ENCODE results near the gene MRC2. TPM values are rescaled to one million over a fixed set of nuclear protein-coding genes. Genes with fewer than 3 reads are reported as not detected.

Gene MRC2
- total RNA-seq, 2 donors from 2014 or later, result 34.2 to 73.7 TPM

DNA sequence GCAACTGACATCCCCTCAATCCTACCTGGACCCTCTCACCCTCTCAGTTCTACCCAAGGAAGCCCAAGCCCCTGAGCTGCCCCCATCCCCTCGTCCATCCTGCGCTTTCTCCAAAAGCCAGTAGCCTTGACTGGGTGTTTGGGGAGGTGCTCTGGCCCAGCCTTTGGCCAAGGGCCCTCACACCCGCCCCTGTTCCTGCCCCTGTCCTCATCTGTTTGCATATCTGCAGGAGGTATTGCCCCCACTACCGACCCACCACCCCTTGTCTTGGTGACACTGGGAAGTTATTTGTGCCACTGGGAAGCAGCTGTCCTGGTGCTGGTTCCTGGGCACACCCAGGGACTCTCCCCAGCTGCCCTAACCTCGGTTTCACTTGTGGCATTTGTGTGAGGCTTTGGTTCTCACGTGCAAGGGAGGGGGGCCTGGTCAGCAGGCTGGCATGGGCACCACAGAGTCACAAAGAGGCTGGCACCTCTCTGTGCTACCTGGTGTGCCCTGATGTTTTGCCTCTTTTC lies 75.3 kb downstream of the MRC2 start:
- Histone ChIP-seq H3K9me3 (no peaks in the 10 kb centered on the region), H3K27me3 (replicated peaks; ENCODE audit: insufficient read depth) (no peaks in the 10 kb centered on the region), H3K36me3 (no peaks in the 10 kb centered on the region), H3K4me3 (no peak overlapping the region), H3K4me1 (replicated peaks) (peaks cover 5% of the 10 kb centered on the region), H3K27ac (no peak overlapping the region)
- no peak for DNase-seq (ENCODE audit: low spot score)
- WGBS, result 64% methylated on average over 6 of the region's 6 CpGs
- intact Hi-C loops (cut with DNase I), result loop anchor here (2.0 to 10.0 kb wide), 3 partner anchors 112 to 704 kb away; no protein-coding TSS in a partner anchor
- TF ChIP-seq, protein P1, sequence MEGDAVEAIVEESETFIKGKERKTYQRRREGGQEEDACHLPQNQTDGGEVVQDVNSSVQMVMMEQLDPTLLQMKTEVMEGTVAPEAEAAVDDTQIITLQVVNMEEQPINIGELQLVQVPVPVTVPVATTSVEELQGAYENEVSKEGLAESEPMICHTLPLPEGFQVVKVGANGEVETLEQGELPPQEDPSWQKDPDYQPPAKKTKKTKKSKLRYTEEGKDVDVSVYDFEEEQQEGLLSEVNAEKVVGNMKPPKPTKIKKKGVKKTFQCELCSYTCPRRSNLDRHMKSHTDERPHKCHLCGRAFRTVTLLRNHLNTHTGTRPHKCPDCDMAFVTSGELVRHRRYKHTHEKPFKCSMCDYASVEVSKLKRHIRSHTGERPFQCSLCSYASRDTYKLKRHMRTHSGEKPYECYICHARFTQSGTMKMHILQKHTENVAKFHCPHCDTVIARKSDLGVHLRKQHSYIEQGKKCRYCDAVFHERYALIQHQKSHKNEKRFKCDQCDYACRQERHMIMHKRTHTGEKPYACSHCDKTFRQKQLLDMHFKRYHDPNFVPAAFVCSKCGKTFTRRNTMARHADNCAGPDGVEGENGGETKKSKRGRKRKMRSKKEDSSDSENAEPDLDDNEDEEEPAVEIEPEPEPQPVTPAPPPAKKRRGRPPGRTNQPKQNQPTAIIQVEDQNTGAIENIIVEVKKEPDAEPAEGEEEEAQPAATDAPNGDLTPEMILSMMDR (IDR thresholded peaks at IDR 0.05), result no peak
- TF ChIP-seq POLR2A (IDR thresholded peaks at IDR 0.05) (no peak), POLR2AphosphoS5 (IDR thresholded peaks at IDR 0.05) (no peak)

DNA sequence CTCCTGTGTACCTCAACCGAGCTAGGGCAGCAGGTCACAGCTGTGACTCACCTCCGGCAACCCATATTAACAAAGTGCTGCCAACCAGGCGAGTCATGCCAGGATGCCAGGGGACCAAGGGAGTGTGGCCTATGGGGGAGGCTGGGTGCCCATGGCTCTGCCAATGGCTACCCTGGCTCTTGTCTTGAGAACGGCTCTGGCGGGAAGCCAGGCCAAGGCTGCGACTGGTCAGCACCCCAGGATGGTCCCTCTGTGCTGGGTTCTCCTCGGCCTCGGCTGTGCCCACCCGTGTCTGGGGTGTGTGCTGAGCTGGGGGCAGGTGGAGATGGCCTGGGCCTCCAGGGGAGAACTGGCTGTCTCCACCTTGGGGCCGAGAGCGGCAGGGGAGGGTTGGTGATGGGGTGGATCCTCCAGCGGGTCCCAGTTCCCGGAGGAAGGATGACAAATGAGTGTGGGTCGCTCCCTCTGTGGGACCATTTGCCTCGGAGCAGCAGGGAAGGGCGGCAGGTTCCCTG lies 75.8 kb downstream of the MRC2 start:
- DNase-seq (ENCODE audit: low spot score), result no peak
- Histone ChIP-seq H3K9me3 (no peaks in the 10 kb centered on the region), H3K4me1 (replicated peaks) (peaks cover 5% of the 10 kb centered on the region), H3K27ac (no peak overlapping the region), H3K27me3 (replicated peaks; ENCODE audit: insufficient read depth) (no peaks in the 10 kb centered on the region), H3K36me3 (no peaks in the 10 kb centered on the region), H3K4me3 (peak overlapping the region in 1 of 2 donors; percentile 75)
- WGBS, result 32% methylated on average over 16 of the region's 16 CpGs
- intact Hi-C loops (cut with DNase I), result loop anchor here (2.0 to 10.0 kb wide), 3 partner anchors 111 to 704 kb away; no protein-coding TSS in a partner anchor
- TF ChIP-seq, protein P1 (IDR thresholded peaks at IDR 0.05), result no peak
- TF ChIP-seq POLR2A (IDR thresholded peaks at IDR 0.05) (no peak), POLR2AphosphoS5 (IDR thresholded peaks at IDR 0.05) (no peak)

DNA sequence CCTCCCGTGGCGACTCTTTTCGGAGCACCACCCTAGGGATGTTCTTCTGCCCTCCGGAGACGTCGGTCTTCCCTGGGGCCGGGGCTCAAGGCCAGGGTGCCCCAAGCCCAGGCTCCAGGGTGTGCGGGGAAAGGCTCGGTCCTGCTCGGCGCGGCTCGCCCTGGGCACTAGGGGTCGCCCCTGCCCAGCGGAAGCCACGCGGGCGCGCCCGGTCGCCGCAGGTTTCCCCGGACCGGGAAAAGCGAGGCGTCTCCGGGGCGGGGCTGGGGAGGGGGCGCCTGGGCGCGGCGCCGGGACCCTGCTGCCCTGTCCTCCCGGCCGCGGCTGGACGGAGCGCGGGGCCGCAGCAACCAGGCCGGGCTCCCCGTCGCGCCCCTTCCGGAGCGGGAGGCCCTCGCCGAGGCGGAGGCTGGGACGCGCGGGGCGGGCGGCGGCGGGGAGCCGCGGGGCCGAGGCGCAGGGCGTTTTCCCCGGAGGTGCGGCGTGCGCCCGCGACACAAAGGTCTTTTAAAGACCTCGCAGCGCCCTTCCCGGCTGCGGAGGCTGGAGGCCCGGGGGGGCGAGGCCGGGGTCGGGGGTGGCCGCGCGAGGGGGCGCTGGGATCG lies 76.4 kb downstream of the MRC2 start:
- Histone ChIP-seq H3K36me3 (no peaks in the 10 kb centered on the region), H3K4me1 (replicated peaks) (peaks cover 5% of the 10 kb centered on the region), H3K4me3 (peak overlapping the region; percentile 61 to 75), H3K9me3 (no peaks in the 10 kb centered on the region), H3K27ac (peak overlapping the region; percentile 55 to 79), H3K27me3 (replicated peaks; ENCODE audit: insufficient read depth) (no peaks in the 10 kb centered on the region)
- intact Hi-C loops (cut with DNase I), result loop anchor here (2.0 to 10.0 kb wide), 3 partner anchors 111 to 703 kb away; no protein-coding TSS in a partner anchor
- peak; percentile 64 for DNase-seq (ENCODE audit: low spot score)
- no peak for TF ChIP-seq POLR2A (IDR thresholded peaks at IDR 0.05)
- TF ChIP-seq, protein P1 (IDR thresholded peaks at IDR 0.05), result peak; percentile 58 to 94 (median 88)
- WGBS, result no CpG with 5 or more reads among the region's 80 CpGs

DNA sequence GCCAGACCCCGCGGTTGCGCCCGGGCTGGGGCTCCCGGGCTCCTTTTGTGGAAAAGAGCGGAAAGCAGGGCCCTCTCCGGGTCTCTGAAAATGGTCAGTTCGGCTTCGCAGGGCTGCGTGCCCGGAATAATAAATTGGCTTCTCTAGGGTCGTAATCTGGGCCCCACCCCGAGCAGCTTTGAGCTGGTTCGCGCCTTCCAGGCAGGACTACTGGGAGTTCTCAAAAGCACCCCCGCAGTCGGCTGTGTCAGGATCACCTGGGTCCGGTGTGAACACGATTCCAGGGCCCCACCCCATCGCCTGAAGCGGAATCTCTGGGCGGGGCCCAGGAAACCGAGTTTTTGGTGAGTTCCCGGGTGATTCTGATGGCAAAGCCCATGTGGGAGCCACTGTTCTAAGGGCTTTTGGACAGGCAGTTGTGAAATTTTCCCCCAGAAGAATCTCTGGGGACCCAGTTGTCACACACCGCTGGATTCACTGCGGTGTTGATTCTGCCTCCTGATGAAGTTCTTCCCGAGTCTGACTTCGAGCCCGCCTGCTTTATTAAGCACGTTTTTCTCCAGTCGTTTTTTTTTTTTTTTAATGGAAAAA lies 77.0 kb downstream of the MRC2 start:
- peak overlapping the region; percentile 61 to 75 for H3K4me3 ChIP-seq
- TF ChIP-seq POLR2AphosphoS5 (IDR thresholded peaks at IDR 0.05) (no peak), POLR2A (IDR thresholded peaks at IDR 0.05) (no peak)
- TF ChIP-seq, protein P1 (IDR thresholded peaks at IDR 0.05), result no peak
- H3K27me3 ChIP-seq (replicated peaks; ENCODE audit: insufficient read depth), result no peaks in the 10 kb centered on the region
- intact Hi-C loops (cut with DNase I), result loop anchor here (5.0 to 10.0 kb wide), 2 partner anchors 110 to 703 kb away; no protein-coding TSS in a partner anchor
- H3K36me3 ChIP-seq, result no peaks in the 10 kb centered on the region
- H3K9me3 ChIP-seq, result no peaks in the 10 kb centered on the region
- peaks cover 5% of the 10 kb centered on the region for H3K4me1 ChIP-seq (replicated peaks)
- DNase-seq (ENCODE audit: low spot score), result peak; percentile 49
- peak overlapping the region; percentile 55 to 79 for H3K27ac ChIP-seq
- WGBS, result 9% methylated on average over 26 of the region's 31 CpGs

All from prostate gland (tissue), 2 donors.